PC-9 (cell line): ENCODE results near the gene PRR7. TPM values are rescaled to one million over a fixed set of nuclear protein-coding genes. Genes with fewer than 3 reads are reported as not detected.

Source experiments
- BruUV-seq: library from RNA; stranded (reverse); fragments of 400-500 nt; replicated peaks from 2 replicates; lab custom pipeline; 2021; lab: Mats Ljungman, UMichigan
- CTCF ChIA-PET: fragments of 300-600 bp; sonication (Branson Sonifier 250); formaldehyde crosslinking; loops from one replicate; lab custom pipeline; 2022; ENCODE audit warnings: antibody characterized with exemption; lab: Charles Lee
- POLR2A ChIA-PET: fragments of 300-600 bp; sonication (Branson Sonifier 250); formaldehyde crosslinking; loops from one replicate; lab custom pipeline; 2022; ENCODE audit warnings: antibody characterized with exemption; ENCODE audit not compliant: unreplicated experiment; lab: Charles Lee
- DNase-seq, 2 experiments: peaks; one replicate each; pipeline versions ENCODE4 v3.0.0 to v3.0.0-alpha.2; 2015 to 2022; ENCODE audit warnings: mixed read lengths in 1 of 2
- H2AFZ ChIP-seq: fragments of 200-600 bp; sonication (generic); 2 replicates; pipeline ENCODE4 v1.8.1; 2017; ENCODE audit warnings: antibody characterized with exemption
- H3F3A ChIP-seq: fragments of 200-600 bp; sonication (generic); 2 replicates; pipeline ENCODE4 v1.8.1; 2017; ENCODE audit warnings: antibody characterized with exemption, mild to moderate bottlenecking, low read depth; ENCODE audit not compliant: insufficient read depth
- H3K27ac ChIP-seq: fragments of 200-600 bp; sonication (generic); 2 replicates; pipeline ENCODE4 v1.6.1; 2016; ENCODE audit warnings: mixed run types
- H3K27me3 ChIP-seq: fragments of 200-600 bp; sonication (generic); 2 replicates; pipeline ENCODE4 v1.6.1; 2016; ENCODE audit warnings: low read depth, mixed run types; ENCODE audit not compliant: insufficient read depth
- H3K36me3 ChIP-seq: fragments of 200-600 bp; sonication (generic); 2 replicates; pipeline ENCODE4 v1.6.1; 2016; ENCODE audit warnings: low read depth, mixed run types
- H3K4me1 ChIP-seq: fragments of 200-600 bp; sonication (generic); replicated peaks from 2 replicates; pipeline ENCODE4 v1.6.1; 2016; ENCODE audit warnings: mixed run types; ENCODE audit not compliant: insufficient read depth
- H3K4me2 ChIP-seq: fragments of 200-600 bp; sonication (generic); 2 replicates; pipeline ENCODE4 v1.6.1; 2017; ENCODE audit warnings: mixed run types
- H3K4me3 ChIP-seq: fragments of 200-600 bp; sonication (generic); 2 replicates; pipeline ENCODE4 v1.6.1; 2016; ENCODE audit warnings: mixed run types
- H3K79me2 ChIP-seq: fragments of 200-600 bp; sonication (generic); 2 replicates; pipeline ENCODE4 v1.6.1; 2017; ENCODE audit warnings: low read depth, mixed run types
- H3K9me2 ChIP-seq: fragments of 200-600 bp; sonication (generic); 2 replicates; pipeline ENCODE4 v1.8.1; 2017; ENCODE audit warnings: mild to moderate bottlenecking; ENCODE audit not compliant: insufficient read depth
- H3K9me3 ChIP-seq: fragments of 200-600 bp; sonication (generic); 2 replicates; pipeline ENCODE4 v1.8.1; 2016; ENCODE audit warnings: low read depth; ENCODE audit not compliant: insufficient read depth
- H4K20me1 ChIP-seq: fragments of 200-600 bp; sonication (generic); 2 replicates; pipeline ENCODE4 v1.8.1; 2017; ENCODE audit not compliant: insufficient read depth
- EZH2 ChIP-seq: fragments of 200-600 bp; sonication (generic); IDR thresholded peaks from 2 replicates; pipeline ENCODE4 v1.8.0; 2017; ENCODE audit warnings: antibody characterized with exemption, low read depth
- intact Hi-C: fragments of 100-400 bp; cut with micrococcal nuclease; formaldehyde crosslinking; loops from one replicate; pipeline ENCODE4 v1.10.0; 2022; ENCODE audit not compliant: unreplicated experiment
- total RNA-seq: library from RNA; stranded (reverse); gene quantifications from 2 replicates; pipeline ENCODE4 v1.2.3, GENCODE V29; 2021
- TF ChIP-seq, protein P1 (sequence below): fragments of 200-600 bp; sonication (generic); conservative IDR thresholded peaks from 2 replicates; pipeline ENCODE4 v1.6.1; 2017; ENCODE audit warnings: mixed run types, antibody characterized with exemption, mild to moderate bottlenecking, moderate library complexity

PRR7 gene
- total RNA-seq, 1 experiment from 2014 or later = 22.2 TPM

DNA sequence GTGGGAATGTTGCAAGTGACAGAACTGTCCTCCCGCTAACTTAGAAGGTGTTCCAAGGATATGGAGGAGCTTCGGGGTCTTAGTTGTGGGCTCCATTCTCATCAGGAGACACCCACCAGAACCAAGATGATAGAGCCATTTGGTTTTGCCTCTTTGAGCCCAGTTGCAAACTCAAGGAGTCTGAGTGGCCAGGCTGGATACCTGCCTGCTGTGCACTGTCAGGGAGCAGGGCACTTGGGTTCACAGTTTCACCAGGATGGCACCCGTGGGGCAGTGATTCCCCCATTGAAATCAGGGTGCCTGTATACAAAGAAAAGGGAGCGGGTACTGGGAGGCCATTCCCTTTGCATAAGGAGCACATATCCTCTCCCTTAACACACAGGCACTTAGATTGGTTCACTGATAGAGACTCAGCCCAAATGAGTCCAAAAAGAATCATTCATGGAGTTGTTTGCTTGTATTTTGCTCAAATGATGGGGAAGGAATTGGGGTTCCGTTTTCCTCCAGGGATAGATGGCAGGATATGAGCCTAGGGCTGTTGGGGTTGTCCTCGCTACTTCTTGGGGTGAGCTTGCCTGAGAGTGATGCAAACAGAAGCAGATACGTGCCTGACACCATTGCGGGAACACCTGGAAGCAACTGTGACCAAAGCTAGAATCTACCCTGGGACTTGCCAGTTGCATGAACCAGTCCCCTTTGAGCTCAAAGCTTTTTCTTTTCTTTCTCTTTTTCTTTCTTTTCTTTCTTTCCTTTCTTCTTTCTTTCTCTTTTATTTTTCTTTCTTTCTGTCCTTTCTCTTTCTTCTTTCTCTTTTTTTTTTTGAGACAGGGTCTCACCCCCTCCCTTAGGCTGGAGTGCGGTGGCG lies 1.3 kb upstream of the PRR7 start:
- Histone ChIP-seq H3K27me3 (no peaks in the 10 kb centered on the region), H3K9me2 (no peaks in the 10 kb centered on the region), H4K20me1 (peaks cover 22% of the 10 kb centered on the region), H3K79me2 (peaks cover 37% of the 10 kb centered on the region), H3K4me2 (peak overlapping the region; percentile 90; the same call in 1 of the 2 replicates), H3K4me1 (peaks cover 18% of the 10 kb centered on the region), H3K9me3 (no peaks in the 10 kb centered on the region), H3F3A (peaks cover 49% of the 10 kb centered on the region), H2AFZ (no peak overlapping the region), H3K4me3 (peak overlapping the region; percentile 67; the same call in 1 of the 2 replicates), H3K36me3 (no peaks in the 10 kb centered on the region; the same call in 1 of the 2 replicates), H3K27ac (no peak overlapping the region)
- DNase-seq = no peak
- intact Hi-C loops = no loop called here
- TSS peak; percentile 26 for BruUV-seq
- ChIA-PET CTCF (interaction anchor here (0.6 to 0.7 kb wide), 3 partner anchors 31 to 144 kb away, joined by 3 read pairs; no protein-coding TSS in a partner anchor), POLR2A (interaction anchor here (0.5 to 0.7 kb wide), 3 partner anchors 19 to 325 kb away, joined by 4 to 11 read pairs (median 10); partner anchors contain the start of gene GRK6)
- no peak for TF ChIP-seq EZH2
- TF ChIP-seq, protein P1, sequence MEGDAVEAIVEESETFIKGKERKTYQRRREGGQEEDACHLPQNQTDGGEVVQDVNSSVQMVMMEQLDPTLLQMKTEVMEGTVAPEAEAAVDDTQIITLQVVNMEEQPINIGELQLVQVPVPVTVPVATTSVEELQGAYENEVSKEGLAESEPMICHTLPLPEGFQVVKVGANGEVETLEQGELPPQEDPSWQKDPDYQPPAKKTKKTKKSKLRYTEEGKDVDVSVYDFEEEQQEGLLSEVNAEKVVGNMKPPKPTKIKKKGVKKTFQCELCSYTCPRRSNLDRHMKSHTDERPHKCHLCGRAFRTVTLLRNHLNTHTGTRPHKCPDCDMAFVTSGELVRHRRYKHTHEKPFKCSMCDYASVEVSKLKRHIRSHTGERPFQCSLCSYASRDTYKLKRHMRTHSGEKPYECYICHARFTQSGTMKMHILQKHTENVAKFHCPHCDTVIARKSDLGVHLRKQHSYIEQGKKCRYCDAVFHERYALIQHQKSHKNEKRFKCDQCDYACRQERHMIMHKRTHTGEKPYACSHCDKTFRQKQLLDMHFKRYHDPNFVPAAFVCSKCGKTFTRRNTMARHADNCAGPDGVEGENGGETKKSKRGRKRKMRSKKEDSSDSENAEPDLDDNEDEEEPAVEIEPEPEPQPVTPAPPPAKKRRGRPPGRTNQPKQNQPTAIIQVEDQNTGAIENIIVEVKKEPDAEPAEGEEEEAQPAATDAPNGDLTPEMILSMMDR = no peak

- intact Hi-C loops = no loop called here
- Histone ChIP-seq H3K36me3 (no peaks in the 10 kb centered on the region; the same call in 1 of the 2 replicates), H3K27ac (no peak overlapping the region), H3K4me3 (peak overlapping the region; percentile 67; the same call in 1 of the 2 replicates), H3F3A (peaks cover 44% of the 10 kb centered on the region), H3K4me1 (peaks cover 18% of the 10 kb centered on the region), H3K9me3 (no peaks in the 10 kb centered on the region), H2AFZ (no peak overlapping the region), H3K79me2 (peaks cover 39% of the 10 kb centered on the region), H3K9me2 (no peaks in the 10 kb centered on the region), H3K27me3 (no peaks in the 10 kb centered on the region), H4K20me1 (peaks cover 22% of the 10 kb centered on the region), H3K4me2 (peak overlapping the region; percentile 90)
- BruUV-seq = no TSS peak
- POLR2A ChIA-PET = interaction anchor here (0.5 to 0.6 kb wide), 3 partner anchors 20 to 325 kb away, joined by 4 to 11 read pairs (median 7); partner anchors contain the start of gene GRK6
- CTCF ChIA-PET = interaction anchor here (0.6 to 0.7 kb wide), 3 partner anchors 20 to 145 kb away, joined by 3 to 4 read pairs (median 3); partner anchors contain the start of gene GRK6
- TF ChIP-seq, protein P1 = no peak
- TF ChIP-seq EZH2 = no peak
- DNase-seq = no peak
Measured at GRCh38 chr5:177445917-177446199, 756 bp upstream of the PRR7 start.

GRCh38 chr5:177447066-177447610 lies 524 bp downstream of the PRR7 start:
- peaks cover 5% of the 10 kb centered on the region; the same call in 1 of the 2 replicates for H3K36me3 ChIP-seq
- peak overlapping the region; percentile 68 for H3K4me3 ChIP-seq
- H3K9me3 ChIP-seq = no peaks in the 10 kb centered on the region
- ChIA-PET CTCF (interaction anchor here (0.6 to 1.4 kb wide), 5 partner anchors 43 to 135 kb away, joined by 3 to 10 read pairs (median 4); no protein-coding TSS in a partner anchor), POLR2A (interaction anchor here (0.6 to 1.6 kb wide), 5 partner anchors 21 to 252 kb away, joined by 3 to 36 read pairs (median 4); partner anchors contain the start of genes GRK6, LMAN2 and PDLIM7)
- no peaks in the 10 kb centered on the region for H3K27me3 ChIP-seq
- intact Hi-C loops = no loop called here
- DNase-seq = peak in 1 of 2 experiments; percentile 67
- H3F3A ChIP-seq = peaks cover 46% of the 10 kb centered on the region
- peaks cover 18% of the 10 kb centered on the region for H3K4me1 ChIP-seq
- no peak overlapping the region for H2AFZ ChIP-seq
- peak overlapping the region; percentile 90 for H3K4me2 ChIP-seq
- BruUV-seq = no TSS peak
- peaks cover 25% of the 10 kb centered on the region for H4K20me1 ChIP-seq
- peak overlapping the region; percentile 78 for H3K27ac ChIP-seq
- TF ChIP-seq, protein P1 = no peak
- no peak for TF ChIP-seq EZH2
- H3K9me2 ChIP-seq = no peaks in the 10 kb centered on the region
- peaks cover 39% of the 10 kb centered on the region for H3K79me2 ChIP-seq
